GM21381 (cell line): ENCODE measurements around the gene SUMO4.

Experiments used
- ATAC-seq: cut with Tn5 transposase; IDR thresholded peaks from one replicate; pipeline ENCODE4 v1.9.1; 2021; ENCODE audit warnings: mild to moderate bottlenecking, moderate library complexity; ENCODE audit not compliant: unreplicated experiment

SUMO4 gene

DNA sequence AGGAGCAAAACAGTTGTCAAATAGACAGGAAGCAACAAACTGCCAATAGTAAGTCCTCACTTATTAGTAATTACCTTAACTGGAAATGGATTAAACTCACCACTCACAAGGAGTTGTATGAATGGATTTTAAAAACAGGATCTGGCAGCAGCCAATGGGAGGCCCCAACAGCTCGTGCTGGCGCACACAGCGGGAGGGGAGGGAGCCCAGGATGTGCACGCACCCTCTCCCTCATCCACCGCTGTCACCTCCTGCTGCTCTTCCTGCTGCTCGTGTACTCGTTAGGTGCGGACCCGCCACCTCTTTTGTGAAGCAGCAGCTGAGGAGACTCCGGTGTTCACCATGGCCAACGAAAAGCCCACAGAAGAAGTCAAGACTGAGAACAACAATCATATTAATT lies at the start of gene SUMO4:
TSS of gene SUMO4 (plus strand) at position 213 of the 400 bp plus-strand sequence. CDS start at position 343, 130 bp downstream.
- no peak for ATAC-seq

DNA sequence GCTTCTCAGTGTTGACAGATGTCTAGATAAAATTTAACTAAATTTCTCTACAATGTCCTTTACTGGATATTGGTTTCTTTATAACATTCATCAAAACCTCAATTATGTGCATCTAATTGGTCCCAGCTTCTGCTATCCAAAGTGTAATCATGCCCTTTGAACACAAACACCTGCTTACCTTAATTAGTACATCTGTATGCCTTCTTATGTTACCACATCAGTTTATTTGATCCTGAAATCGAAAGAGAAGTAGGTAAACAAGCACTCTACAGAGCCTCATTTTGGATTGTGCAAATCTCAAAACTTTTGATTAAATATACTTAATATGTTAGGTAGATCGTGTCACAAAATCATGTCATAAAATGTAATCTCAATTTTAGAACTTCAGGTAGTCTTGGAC lies 46.1 kb upstream of the SUMO4 start:
- ATAC-seq, result no peak

GRCh38 chr6:149356081-149356750 lies 43.8 kb upstream of the SUMO4 start:
- no peak for ATAC-seq

- no peak for ATAC-seq
Measured at GRCh38 chr6:149357726-149358538, 42.1 kb upstream of the SUMO4 start.

GRCh38 chr6:149359440-149359839 lies 40.6 kb upstream of the SUMO4 start:
- ATAC-seq, result no peak

- no peak for ATAC-seq
Measured at GRCh38 chr6:149360536-149360935, 39.5 kb upstream of the SUMO4 start.

DNA sequence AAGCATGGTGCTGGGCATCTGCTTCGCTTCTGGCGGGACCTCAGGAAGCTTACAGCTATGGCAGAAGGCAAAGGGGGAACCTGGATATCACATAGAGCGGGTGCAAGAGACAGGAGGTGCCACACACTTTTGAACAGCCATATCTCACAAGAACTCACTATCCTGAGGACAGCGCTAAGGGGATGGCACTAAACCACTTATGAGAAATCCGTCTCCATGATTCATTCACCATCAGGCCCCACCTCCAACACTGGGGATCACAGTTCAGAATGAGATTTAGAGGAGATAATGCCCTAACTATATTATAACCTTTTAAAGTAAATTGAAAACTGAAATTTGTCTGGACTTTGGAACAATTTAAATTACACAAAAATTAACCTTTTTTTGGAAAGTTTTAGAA lies 37.8 kb upstream of the SUMO4 start:
- ATAC-seq, result no peak

- ATAC-seq, result no peak
Measured at GRCh38 chr6:149363154-149363553, 36.9 kb upstream of the SUMO4 start.

- ATAC-seq, result no peak
Measured at GRCh38 chr6:149364557-149364956, 35.5 kb upstream of the SUMO4 start.

GRCh38 chr6:149365197-149365596 lies 34.9 kb upstream of the SUMO4 start:
- no peak for ATAC-seq

DNA sequence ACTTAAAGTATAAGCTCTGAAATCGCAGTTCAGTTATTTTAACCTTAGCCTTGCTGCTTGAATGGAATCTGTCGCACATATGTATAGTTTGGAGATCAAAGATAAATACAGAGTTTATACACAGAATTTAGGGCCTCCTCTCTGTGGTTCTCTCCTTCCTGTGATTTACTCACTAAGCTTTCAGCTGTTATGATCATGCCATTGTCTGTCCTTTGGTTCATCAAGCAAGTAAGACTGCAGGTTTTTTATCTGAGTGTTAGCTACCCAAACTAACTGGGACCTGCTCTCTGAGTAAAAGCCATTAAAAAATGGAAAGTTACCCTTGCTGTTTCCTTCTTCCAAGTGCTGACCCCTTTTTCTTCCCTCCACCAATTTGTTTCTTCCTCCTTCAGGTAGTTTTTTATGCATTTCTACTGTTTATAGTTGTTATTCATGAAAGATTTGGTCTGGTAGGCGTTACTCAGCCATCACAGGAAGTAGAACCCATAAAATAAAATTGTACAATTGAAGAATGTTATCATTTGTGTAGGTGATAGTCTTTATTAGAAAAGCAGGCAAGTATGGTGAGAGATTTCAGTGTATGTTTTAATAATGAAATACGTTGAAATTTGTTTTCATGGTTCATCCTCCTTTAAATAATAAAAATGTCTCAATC lies 33.7 kb upstream of the SUMO4 start:
- no peak for ATAC-seq

DNA sequence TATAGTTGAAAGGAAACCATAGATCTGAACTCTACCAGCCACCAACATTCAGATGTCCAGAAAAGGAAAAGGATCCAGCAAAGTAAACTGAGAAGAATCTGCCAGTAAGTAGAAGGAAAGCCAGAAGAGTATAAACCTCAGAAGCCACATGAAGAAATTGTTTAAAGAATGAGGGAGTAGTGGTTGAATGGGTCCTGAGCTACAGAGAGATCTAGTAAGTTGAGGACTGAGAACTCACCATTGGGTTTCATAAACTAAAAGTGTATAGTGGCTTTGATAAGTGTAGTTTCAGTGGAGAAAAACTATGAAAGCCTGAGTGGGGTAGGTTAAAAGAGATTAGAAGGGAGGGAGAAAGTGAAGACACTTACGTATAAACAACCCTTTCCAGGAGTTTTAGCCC lies 32.0 kb upstream of the SUMO4 start:
- ATAC-seq, result no peak

- no peak for ATAC-seq
Measured at GRCh38 chr6:149371154-149371553, 28.9 kb upstream of the SUMO4 start.

DNA sequence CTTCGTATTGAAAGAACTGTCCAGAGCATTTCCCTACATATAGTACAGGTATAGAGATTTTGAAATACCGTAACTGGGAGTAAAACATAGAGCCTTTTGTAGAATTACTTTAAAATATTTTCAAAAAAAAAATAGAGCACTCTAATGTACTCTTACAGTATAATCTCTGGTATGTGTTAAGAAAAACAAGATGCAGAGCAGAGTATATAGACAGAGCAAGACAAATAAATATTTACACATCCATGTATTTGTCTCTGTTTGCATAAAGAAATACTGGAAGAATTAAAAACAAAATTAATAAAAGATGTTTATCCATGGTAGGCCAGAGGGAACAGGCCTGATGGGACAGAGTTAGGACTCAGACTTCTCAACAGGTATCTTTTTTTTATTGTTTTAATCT lies 28.0 kb upstream of the SUMO4 start:
- ATAC-seq, result no peak

DNA sequence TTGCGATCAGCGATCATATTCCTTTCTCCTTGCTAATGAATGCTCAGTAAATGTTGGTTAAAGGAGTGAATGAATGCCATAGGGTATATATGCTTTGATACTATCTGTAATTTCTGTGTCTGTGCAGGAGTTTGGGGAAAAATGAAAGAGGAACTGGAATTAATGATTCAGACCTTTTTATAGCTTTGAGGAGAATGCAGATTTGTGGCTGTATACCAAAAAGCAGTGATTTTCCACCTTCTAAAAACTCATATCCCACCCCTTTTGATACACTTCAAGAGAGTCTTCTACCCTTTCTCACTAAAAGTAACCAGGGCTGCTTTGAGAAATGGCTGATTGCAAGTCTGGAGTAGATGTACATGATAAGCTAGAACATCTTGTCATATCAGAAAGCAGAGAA lies 26.6 kb upstream of the SUMO4 start:
- ATAC-seq, result no peak

DNA sequence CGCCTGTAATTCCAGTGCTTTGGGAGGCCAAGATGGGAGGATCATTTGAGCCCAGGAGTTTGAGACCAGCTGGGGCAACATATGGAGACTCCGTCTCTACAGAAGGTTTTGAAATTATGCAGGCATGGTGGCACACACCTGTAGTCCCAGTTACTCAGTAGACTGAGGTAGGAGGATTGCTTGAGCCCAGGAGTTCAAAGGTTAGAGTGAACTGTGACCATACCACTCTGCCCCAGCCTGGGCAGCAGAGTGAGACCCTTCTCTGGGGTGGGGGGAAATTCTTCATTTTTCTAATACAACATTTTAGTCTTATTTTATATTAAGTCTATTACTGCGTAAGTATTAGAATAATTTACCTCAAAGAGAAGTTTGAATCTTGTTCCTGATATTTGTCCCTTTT lies 20.1 kb upstream of the SUMO4 start:
- ATAC-seq, result no peak

GRCh38 chr6:149380523-149380922 lies 19.5 kb upstream of the SUMO4 start:
- no peak for ATAC-seq

- ATAC-seq, result no peak
Measured at GRCh38 chr6:149383371-149383770, 16.7 kb upstream of the SUMO4 start.

GRCh38 chr6:149384464-149384863 lies 15.6 kb upstream of the SUMO4 start:
- ATAC-seq, result no peak

DNA sequence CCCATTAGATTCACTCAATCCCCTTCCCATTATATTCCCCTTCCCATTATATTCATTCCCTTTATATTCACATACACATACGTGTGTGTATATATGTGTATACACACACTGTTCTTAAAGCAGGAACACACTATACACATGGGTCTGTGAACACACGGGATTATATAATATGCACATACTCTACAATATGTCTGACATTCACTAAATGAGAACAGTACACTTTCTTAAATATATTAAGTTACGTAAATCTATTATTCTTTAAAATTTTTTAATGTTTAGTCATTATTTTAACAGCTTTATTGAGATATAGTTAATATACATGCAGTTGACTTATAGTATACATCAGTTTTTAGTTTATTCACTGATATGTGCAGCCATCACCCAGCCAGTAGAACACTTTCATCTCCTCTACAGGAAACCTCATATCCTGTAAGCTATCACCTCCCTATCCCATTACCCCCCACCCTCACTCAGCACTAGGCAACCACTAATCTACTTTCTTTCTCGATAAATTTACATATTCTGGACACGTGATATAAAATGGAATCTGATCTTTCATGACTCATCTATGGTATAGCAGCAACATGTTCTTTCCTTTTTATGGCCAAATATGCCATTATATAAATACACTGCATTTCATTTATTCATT lies 13.9 kb upstream of the SUMO4 start:
- no peak for ATAC-seq

DNA sequence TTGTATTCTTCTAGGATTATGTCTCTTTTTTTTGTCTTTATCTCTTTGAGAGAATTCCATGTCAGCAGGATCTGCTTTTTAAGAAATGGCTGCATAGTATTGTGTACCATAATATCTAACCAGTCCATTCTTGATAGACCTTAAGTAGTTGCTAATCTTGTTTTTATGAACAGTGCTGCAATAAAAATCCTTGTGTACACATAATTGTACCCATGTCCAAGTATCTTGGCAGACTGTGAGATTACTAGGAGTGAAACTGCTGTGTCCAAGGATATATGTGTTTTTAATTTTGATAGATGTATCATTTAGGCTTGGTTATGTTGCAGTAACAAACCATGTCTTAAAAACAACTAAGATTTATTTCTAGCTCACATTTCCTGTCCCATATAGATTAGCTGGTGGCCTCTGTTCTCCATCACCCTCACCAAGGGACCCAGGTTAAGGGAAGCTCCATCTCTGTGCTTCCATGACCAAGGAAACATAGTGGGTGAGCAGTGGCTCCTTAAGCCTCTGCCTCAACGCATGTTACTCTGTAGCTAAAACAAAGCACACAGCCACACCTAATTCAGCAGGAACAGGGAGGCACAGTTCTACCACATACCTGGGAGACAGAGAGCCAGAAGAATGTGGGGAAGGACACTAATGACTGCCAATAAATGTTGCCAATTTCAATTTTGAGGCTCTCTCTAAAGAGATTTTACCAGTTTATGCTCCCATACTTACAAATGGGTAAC lies 12.1 kb upstream of the SUMO4 start:
- ATAC-seq, result no peak
